SJCRH30 (cell line): ENCODE data around the gene RBKS. TPM values are rescaled to one million over a fixed set of nuclear protein-coding genes. Genes with fewer than 3 reads are reported as not detected.

ENCODE experiments used
- DNase-seq, 2 experiments: peaks; one replicate each; pipeline ENCODE4 v3.0.0-alpha.2; 2015 to 2020
- H3K27ac ChIP-seq: fragments of 250-450 bp; sonication (Bioruptor Pico); 2 replicates; pipeline ENCODE4 v1.5.1; 2020; ENCODE audit warnings: mild to moderate bottlenecking, moderate library complexity
- H3K27me3 ChIP-seq: fragments of 250-450 bp; sonication (Bioruptor Pico); 2 replicates; pipeline ENCODE4 v1.5.1; 2020; ENCODE audit warnings: mild to moderate bottlenecking, moderate library complexity
- H3K36me3 ChIP-seq: fragments of 250-450 bp; sonication (Bioruptor Pico); 2 replicates; pipeline ENCODE4 v1.5.1; 2020; ENCODE audit warnings: mild to moderate bottlenecking, moderate library complexity
- H3K4me1 ChIP-seq: fragments of 250-450 bp; sonication (Bioruptor Pico); 2 replicates; pipeline ENCODE4 v1.5.1; 2020; ENCODE audit warnings: mild to moderate bottlenecking, moderate library complexity
- H3K4me3 ChIP-seq: fragments of 250-450 bp; sonication (Bioruptor Pico); 2 replicates; pipeline ENCODE4 v1.5.1; 2020; ENCODE audit warnings: mild to moderate bottlenecking, moderate library complexity
- H3K9me3 ChIP-seq: fragments of 250-450 bp; sonication (Bioruptor Pico); replicated peaks from 2 replicates; pipeline ENCODE4 v1.5.1; 2020; ENCODE audit warnings: mild to moderate bottlenecking, moderate library complexity
- total RNA-seq: library from RNA; depleted of rRNA; stranded (reverse); fragments of >200 nt; shearing (Covaris generic); gene quantifications from 2 replicates; pipeline ENCODE4 v1.2.3, GENCODE V29; 2014

Gene RBKS
- total RNA-seq, 1 experiment from 2014 or later: 0.20 TPM

DNA sequence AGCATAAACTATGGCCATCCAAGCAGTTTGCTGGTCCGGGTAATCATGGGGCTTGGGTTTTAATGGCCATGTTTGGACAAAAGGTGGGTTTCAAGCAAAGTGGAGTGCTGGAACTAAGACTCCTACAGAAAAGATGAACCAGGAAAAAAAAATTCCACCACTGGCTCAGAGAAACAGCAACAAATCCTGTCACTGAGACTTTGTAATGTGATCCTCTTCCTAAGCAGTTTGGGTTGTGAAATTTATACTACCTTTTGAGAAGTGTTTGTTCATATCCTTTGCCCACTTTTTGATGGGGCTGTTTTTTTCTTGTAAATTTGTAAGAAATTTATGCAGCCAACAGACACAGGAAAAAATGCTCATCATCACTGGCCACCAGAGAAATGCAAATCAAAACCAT lies 78.4 kb downstream of the RBKS start:
- no peaks in the 10 kb centered on the region for H3K36me3 ChIP-seq
- DNase-seq: no peak
- no peaks in the 10 kb centered on the region for H3K27me3 ChIP-seq
- no peak overlapping the region for H3K4me3 ChIP-seq
- no peak overlapping the region for H3K27ac ChIP-seq
- no peaks in the 10 kb centered on the region; the same call in 1 of the 2 replicates for H3K9me3 ChIP-seq
- H3K4me1 ChIP-seq: peaks cover 17% of the 10 kb centered on the region

DNA sequence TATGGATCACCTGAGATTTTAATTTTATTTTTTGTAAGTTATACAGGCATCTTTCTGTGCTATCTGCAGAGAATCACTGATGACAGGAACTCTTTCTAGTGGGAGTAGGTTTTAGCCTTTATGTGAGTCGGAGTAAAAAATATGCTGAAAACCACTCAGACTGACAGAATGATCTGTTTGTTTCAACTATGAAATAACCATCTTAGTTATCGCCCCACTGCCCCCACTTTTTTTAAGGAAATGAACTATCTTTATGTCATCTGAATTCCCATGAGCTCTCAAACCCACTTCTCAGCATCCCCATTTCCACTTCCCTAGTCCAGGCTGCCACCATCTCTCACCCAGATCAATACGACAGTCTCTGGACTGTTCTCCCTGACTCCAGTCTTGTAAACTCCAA lies 79.7 kb downstream of the RBKS start:
- Histone ChIP-seq H3K4me3 (no peak overlapping the region), H3K27ac (peak overlapping the region; percentile 36; the same call in 1 of the 2 replicates), H3K27me3 (no peaks in the 10 kb centered on the region), H3K9me3 (no peaks in the 10 kb centered on the region; the same call in 1 of the 2 replicates), H3K4me1 (peaks cover 17% of the 10 kb centered on the region), H3K36me3 (no peaks in the 10 kb centered on the region)
- DNase-seq: no peak

DNA sequence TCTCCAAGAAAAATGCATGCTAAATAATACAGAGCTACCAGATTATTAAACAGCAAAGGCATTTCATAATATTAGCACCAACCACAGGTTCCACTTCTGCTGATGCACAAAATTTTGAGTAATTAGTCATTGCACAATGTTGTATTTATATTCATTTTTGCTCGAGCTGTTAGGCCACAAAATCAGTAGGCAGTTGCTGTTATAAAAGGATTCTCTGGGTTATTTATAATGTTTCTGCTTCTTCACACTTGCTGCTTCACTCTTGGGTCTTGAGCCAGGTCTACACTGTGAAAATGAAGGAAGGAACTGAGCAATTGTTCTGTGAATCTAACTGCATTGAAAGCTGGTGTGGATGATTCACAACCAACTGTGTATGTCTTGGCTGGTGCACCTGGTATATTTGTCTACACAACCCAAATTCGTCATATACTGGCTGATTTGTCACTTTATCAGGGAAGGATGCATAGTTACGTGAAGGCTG lies 80.4 kb downstream of the RBKS start:
- Histone ChIP-seq H3K27ac (peak overlapping the region; percentile 36), H3K4me1 (peaks cover 17% of the 10 kb centered on the region), H3K9me3 (no peaks in the 10 kb centered on the region; the same call in 1 of the 2 replicates), H3K27me3 (no peaks in the 10 kb centered on the region), H3K36me3 (no peaks in the 10 kb centered on the region), H3K4me3 (no peak overlapping the region)
- DNase-seq: peak in 1 of 2 experiments; percentile 27

DNA sequence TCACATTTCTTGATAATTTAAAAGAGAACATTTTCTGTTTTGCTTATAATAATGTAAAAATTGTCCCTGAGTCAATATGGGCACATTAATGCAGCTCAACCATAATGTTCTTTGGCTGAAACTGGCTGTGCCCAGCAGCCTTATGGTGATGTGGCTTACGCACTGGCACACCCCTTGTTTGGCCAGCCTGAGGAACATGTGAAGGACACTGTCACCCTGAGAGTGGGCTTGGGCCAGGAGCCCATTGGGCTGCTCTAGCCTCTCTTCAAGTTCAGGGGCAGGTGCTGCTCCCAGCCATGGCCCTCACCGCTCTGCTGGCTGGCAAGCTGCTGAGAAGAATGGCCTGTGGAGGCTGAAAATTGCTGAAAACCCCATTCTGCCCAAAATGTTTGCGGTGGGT lies 81.2 kb downstream of the RBKS start:
- H3K9me3 ChIP-seq: no peaks in the 10 kb centered on the region; the same call in 1 of the 2 replicates
- no peaks in the 10 kb centered on the region for H3K36me3 ChIP-seq
- no peak for DNase-seq
- peaks cover 17% of the 10 kb centered on the region for H3K4me1 ChIP-seq
- no peak overlapping the region for H3K4me3 ChIP-seq
- H3K27me3 ChIP-seq: no peaks in the 10 kb centered on the region
- H3K27ac ChIP-seq: peak overlapping the region; percentile 36

DNA sequence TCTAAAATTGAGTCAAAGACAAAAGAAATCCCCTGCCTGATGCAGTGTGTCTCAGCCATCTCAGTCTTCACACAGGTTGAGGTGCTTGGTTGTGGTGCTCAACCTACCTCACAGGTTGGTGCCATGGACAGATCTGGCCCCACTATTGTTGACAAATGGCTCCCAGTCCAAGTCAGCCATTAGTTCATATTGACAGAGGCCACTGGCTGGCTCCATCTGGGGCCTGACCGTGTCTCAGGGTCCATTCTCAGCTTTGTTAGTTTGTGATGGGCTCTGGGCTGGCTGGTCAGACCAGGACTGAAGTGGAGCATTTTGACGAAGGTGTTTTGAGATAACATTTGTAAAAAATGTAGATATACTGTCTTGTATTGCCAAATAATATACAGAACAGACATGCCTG lies 81.8 kb downstream of the RBKS start:
- H3K27ac ChIP-seq: no peak overlapping the region
- H3K4me1 ChIP-seq: peaks cover 17% of the 10 kb centered on the region
- no peak overlapping the region for H3K4me3 ChIP-seq
- no peaks in the 10 kb centered on the region; the same call in 1 of the 2 replicates for H3K9me3 ChIP-seq
- H3K27me3 ChIP-seq: no peaks in the 10 kb centered on the region
- H3K36me3 ChIP-seq: no peaks in the 10 kb centered on the region
- no peak for DNase-seq

DNA sequence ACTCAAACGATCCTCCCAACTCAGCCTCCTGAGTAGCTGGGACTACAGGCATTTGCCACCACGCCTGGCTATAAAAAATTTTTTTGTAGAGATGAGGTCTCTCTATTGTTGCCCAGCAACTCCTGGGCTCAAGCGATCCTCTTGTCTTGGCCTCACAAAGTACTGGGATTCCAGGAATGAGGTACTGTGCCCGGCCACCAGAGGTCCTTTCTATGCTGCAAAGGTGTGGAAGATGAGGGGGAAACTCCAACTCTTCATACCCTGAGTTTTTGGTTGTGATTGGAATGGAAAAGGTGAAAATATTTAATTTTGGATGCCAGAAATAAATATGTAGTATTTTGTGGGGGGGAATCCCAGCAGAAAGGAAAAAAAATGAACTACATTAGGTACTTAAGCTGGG lies 82.7 kb downstream of the RBKS start:
- Histone ChIP-seq H3K27ac (no peak overlapping the region), H3K9me3 (no peaks in the 10 kb centered on the region; the same call in 1 of the 2 replicates), H3K4me3 (no peak overlapping the region), H3K4me1 (peaks cover 17% of the 10 kb centered on the region), H3K36me3 (no peaks in the 10 kb centered on the region), H3K27me3 (no peaks in the 10 kb centered on the region)
- peak; percentile 22 to 39 for DNase-seq

DNA sequence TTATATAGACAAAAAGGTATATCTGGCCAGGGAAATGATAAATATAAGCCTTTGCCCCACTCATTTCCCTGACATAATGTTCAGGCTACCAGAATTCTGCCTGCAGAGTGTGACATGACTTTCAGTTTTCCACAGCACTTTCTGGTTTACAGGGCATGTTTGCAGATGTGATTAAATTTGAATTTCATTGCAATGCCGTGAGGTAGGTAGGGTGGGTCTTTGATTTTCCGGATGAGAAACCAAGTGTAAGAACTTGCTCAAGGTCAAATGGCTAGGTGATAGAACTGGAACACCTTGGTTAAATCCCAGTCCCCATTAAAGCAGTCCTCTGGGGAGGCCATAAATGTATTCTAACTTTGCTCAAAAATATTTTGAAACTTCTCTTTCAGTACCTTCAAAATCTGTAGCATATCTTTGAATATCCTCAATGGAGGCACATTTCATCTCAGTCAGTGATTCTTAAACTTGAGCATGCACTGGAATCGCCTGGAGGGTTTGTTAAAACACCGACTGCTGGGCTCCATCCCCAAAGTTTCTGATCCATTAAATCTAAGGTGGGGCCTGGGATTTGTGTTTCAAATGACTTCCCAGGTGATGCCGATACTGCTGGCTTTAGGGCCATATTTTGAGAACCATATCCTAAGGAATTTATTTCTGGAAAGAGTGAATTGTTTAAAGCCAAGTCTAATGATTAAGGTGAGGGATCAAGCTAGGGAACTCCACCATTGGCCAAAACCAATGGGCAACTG lies 83.7 kb downstream of the RBKS start:
- H3K36me3 ChIP-seq: no peaks in the 10 kb centered on the region
- peaks cover 17% of the 10 kb centered on the region for H3K4me1 ChIP-seq
- no peak overlapping the region for H3K27ac ChIP-seq
- DNase-seq: no peak
- H3K27me3 ChIP-seq: no peaks in the 10 kb centered on the region
- no peaks in the 10 kb centered on the region for H3K9me3 ChIP-seq
- H3K4me3 ChIP-seq: no peak overlapping the region

DNA sequence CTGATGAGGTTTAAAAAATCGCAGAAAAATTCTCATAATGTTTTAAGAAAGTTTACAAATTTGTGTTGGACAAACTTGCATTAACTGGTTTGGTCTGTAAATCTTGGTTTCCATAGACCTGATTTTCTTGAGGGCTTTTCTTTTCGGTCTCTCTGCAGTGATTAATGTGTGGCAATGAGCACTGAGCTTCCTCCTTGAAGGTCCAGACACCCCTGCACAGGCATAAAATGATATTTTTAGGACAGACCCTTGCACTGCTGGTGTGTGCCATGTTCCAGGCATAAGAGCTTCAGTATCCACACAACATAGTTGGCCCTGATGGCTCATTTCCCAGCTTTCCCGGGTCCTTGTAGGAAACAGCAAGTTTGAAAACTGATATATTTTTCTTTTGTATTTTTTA lies 85.0 kb downstream of the RBKS start:
- no peaks in the 10 kb centered on the region for H3K9me3 ChIP-seq

DNA sequence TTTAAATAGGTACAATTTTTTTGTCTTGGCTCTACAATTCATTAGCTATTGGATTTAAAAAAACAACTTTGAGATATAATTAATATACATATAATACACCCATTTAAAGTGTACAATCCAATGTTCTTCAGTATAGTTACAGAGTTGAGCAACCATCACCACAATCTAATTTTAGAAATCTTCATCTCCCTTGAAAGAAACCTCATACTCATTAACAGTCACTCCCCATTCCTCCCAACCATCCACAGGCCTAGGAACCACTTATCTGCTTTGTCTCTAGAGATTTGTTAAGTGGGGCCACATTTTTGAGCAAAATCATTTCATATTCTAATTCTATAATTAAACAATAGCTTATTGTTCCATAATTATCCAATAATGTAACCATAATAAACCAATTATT lies 86.0 kb downstream of the RBKS start:
- no peaks in the 10 kb centered on the region for H3K27me3 ChIP-seq
- H3K4me3 ChIP-seq: no peak overlapping the region
- no peak for DNase-seq
- H3K9me3 ChIP-seq: no peaks in the 10 kb centered on the region
- no peaks in the 10 kb centered on the region for H3K36me3 ChIP-seq
- peaks cover 25% of the 10 kb centered on the region for H3K4me1 ChIP-seq
- H3K27ac ChIP-seq: no peak overlapping the region

More for the DNA sequence above, 85.0 kb downstream of the RBKS start:
- Histone ChIP-seq H3K27ac (no peak overlapping the region), H3K4me1 (peaks cover 28% of the 10 kb centered on the region), H3K36me3 (no peaks in the 10 kb centered on the region), H3K27me3 (no peaks in the 10 kb centered on the region), H3K4me3 (no peak overlapping the region)
- DNase-seq: no peak

DNA sequence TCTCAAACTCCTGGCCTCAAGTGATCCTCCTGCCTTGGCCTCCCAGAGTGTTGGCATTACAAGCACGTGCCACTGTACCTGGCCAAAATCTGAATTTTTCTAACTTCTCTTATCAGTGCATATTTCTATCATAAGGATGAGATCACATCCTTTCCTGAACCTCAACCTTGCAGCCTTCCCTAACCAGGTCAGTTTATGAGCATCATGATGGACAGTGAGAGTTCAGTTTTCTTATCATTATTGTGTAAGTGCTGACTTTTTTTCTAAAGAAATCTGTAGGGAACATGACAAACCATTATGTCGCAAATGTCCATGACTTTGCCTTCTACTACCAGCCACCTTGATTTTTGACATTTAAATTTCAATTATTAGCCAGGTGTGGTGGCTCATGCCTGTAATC lies 87.1 kb downstream of the RBKS start:
- no peak overlapping the region for H3K4me3 ChIP-seq
- H3K4me1 ChIP-seq: peaks cover 29% of the 10 kb centered on the region
- no peaks in the 10 kb centered on the region for H3K27me3 ChIP-seq
- H3K27ac ChIP-seq: no peak overlapping the region
- H3K36me3 ChIP-seq: no peaks in the 10 kb centered on the region
- H3K9me3 ChIP-seq: no peaks in the 10 kb centered on the region
- no peak for DNase-seq

DNA sequence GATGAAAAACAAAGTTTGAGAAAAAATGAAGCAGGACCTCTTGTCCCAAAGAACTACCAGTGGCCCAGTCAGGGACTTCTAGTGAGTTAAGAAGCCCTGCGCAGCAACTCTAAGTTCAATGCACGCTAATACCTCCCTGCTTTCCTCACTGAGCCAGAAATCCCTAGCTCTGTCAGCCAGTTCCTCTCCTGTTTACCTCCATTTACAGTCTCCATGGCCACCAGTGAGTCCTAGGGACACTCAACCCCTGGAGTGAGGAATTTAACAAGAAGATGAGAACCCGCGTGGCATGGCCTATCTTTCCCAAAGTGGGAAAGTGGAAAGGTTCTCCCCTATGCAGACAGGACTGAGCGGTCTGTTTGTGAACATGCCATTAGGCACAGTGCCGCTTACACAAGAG lies 87.6 kb downstream of the RBKS start:
- Histone ChIP-seq H3K4me3 (no peak overlapping the region), H3K9me3 (no peaks in the 10 kb centered on the region), H3K27ac (no peak overlapping the region), H3K27me3 (no peaks in the 10 kb centered on the region), H3K4me1 (peaks cover 34% of the 10 kb centered on the region), H3K36me3 (no peaks in the 10 kb centered on the region)
- no peak for DNase-seq

DNA sequence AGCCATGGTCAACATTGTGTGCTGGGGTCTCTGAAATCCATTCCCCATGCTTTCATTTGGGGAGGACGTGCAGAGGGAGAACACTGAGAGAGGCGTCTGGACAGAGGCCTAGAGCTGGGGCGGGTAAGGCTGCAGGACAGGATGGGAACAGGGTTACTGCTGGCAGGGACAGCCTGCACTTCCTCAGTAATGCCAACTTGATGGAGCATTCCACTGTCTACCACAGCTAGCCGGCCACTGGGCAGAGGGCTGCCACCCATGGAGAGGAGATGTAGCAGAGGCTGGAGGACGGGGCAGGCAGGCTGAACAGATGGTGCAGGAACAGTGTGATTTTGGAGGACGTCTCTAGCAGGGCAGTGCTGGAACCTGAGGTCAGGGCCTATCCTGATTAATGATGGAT lies 89.3 kb downstream of the RBKS start:
- no peak for DNase-seq
- peak overlapping the region; percentile 93; the same call in 1 of the 2 replicates for H3K27ac ChIP-seq

DNA sequence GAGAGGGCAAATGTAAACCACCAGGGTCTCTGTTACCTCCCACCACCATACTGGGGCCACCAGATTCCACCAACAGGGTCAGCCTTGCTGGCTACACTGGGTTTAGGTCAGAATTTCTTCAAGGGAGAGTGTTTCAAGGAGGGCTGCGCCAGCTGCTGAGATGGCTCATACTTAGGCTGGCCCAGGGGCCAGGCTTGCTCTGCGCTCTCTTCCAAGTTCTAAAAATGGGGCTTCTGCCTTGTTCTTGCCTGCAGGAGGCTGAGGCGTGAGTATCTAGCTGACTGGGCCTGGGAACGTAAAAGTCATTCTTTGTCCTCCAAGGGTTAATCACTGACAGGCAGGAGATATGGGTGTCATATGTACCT lies 90.6 kb downstream of the RBKS start:
- Histone ChIP-seq H3K36me3 (no peaks in the 10 kb centered on the region), H3K27ac (peak overlapping the region; percentile 93), H3K27me3 (no peaks in the 10 kb centered on the region), H3K4me1 (peaks cover 45% of the 10 kb centered on the region), H3K4me3 (peak overlapping the region; percentile 1; the same call in 1 of the 2 replicates), H3K9me3 (no peaks in the 10 kb centered on the region)
- DNase-seq: peak; percentile 84 to 89

More for the DNA sequence above, 89.3 kb downstream of the RBKS start:
- H3K27me3 ChIP-seq: no peaks in the 10 kb centered on the region
- peaks cover 40% of the 10 kb centered on the region for H3K4me1 ChIP-seq
- H3K36me3 ChIP-seq: no peaks in the 10 kb centered on the region
- no peak overlapping the region for H3K4me3 ChIP-seq
- H3K9me3 ChIP-seq: no peaks in the 10 kb centered on the region

DNA sequence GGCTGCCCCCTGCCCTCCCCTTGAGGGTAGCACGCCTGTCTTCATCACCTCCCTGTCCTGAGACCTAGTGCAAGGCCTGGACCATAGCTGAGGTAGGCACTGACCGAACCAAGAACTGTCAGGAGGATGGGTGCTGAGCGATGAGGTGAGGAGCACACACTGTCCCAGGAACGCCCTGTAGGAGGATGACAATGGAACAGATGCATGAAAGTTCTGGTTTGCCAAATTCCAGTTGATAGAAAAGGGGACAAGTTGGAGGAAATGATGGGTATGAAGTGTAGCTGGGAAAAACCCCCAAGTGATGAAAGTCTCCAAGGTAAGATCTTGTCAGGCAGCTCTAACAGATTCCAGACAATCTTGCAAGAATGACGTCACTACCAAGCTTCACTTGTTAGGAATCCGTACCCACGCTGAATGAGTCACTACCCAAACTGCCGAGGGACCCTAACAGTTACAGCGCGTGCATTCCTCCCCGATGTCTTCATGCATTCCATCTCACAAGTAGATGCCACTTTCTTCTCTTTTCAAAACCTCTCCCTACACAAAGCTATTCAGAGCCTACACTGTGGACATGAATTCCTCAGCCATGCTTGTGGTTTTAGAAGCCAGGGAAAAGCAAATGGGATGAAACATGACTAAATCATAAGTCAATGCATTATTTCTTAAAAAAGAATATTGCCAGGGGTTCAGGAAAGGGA lies 91.1 kb downstream of the RBKS start:
- Histone ChIP-seq H3K4me1 (peaks cover 45% of the 10 kb centered on the region), H3K27me3 (no peaks in the 10 kb centered on the region), H3K36me3 (no peaks in the 10 kb centered on the region), H3K27ac (peak overlapping the region; percentile 93), H3K4me3 (peak overlapping the region; percentile 1; the same call in 1 of the 2 replicates), H3K9me3 (no peaks in the 10 kb centered on the region)
- DNase-seq: peak; percentile 96 to 97

DNA sequence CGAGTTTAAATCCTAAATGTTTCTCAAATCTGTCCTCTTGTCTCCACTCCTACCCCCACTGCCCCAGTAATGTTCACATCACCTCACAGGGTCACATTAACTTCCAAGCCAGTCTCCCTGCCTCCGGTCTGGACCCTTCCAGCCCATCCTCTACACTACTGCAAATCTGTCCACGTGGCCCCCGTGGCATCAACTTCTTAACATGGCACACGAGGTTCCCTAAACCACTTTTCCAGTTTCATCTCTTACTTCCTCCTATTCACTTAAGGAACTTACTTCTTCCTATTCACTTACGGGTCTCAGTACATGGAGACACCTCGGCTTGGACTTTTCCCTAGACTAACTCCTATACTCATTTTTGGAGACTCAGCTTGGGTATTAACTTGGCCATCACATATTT lies 91.7 kb downstream of the RBKS start:
- Histone ChIP-seq H3K27me3 (no peaks in the 10 kb centered on the region), H3K27ac (peak overlapping the region; percentile 93), H3K4me3 (no peak overlapping the region), H3K36me3 (no peaks in the 10 kb centered on the region), H3K9me3 (no peaks in the 10 kb centered on the region), H3K4me1 (peaks cover 45% of the 10 kb centered on the region)
- no peak for DNase-seq
